OCI-LY1 (cell line): ENCODE data around the gene GRM3.

Source experiments
- H2AFZ ChIP-seq: fragments of 200-600 bp; sonication (generic), shearing (Covaris generic); 2 replicates; pipeline ENCODE4 v1.6.0; 2014; ENCODE audit warnings: antibody characterized with exemption, mild to moderate bottlenecking, low read length
- H3F3A ChIP-seq: fragments of 200-600 bp; sonication (generic), shearing (Covaris generic); 2 replicates; pipeline ENCODE4 v1.6.0; 2014; ENCODE audit warnings: mild to moderate bottlenecking, antibody characterized with exemption, low read length, moderate library complexity; ENCODE audit not compliant: insufficient read depth
- H3K27ac ChIP-seq: fragments of 200-600 bp; sonication (generic); 2 replicates; pipeline ENCODE4 v1.5.1; 2014; ENCODE audit warnings: low read length, mixed run types, mild to moderate bottlenecking, low read depth; ENCODE audit not compliant: poor library complexity, severe bottlenecking
- H3K27me3 ChIP-seq: fragments of 200-600 bp; sonication (generic); 2 replicates; pipeline ENCODE4 v1.6.0; 2014; ENCODE audit warnings: antibody characterized with exemption, mild to moderate bottlenecking, low read length, moderate library complexity; ENCODE audit not compliant: insufficient read depth
- H3K36me3 ChIP-seq: fragments of 200-600 bp; sonication (generic); 2 replicates; pipeline ENCODE4 v1.6.1; 2014; ENCODE audit warnings: mild to moderate bottlenecking, antibody characterized with exemption, low read length, moderate library complexity, mixed read lengths; ENCODE audit not compliant: insufficient read depth
- H3K4me1 ChIP-seq: fragments of 200-600 bp; sonication (generic); 2 replicates; pipeline ENCODE4 v1.5.1; 2014; ENCODE audit warnings: mild to moderate bottlenecking, low read length, moderate library complexity; ENCODE audit not compliant: insufficient read depth, severe bottlenecking
- H3K4me2 ChIP-seq: fragments of 200-600 bp; sonication (generic), shearing (Covaris generic); 2 replicates; pipeline ENCODE4 v1.6.1; 2014; ENCODE audit warnings: low read length
- H3K4me3 ChIP-seq: fragments of 200-600 bp; sonication (generic); 2 replicates; pipeline ENCODE4 v1.5.1; 2014; ENCODE audit warnings: low read length, low read depth, mild to moderate bottlenecking, mixed read lengths; ENCODE audit not compliant: poor library complexity, severe bottlenecking
- H3K79me2 ChIP-seq: fragments of 200-600 bp; shearing (Covaris generic); 2 replicates; pipeline ENCODE4 v1.6.1; 2016; ENCODE audit warnings: mixed run types, low read length, mixed read lengths; ENCODE audit not compliant: insufficient read depth
- H3K9ac ChIP-seq: fragments of 200-600 bp; sonication (generic), shearing (Covaris generic); 2 replicates; pipeline ENCODE4 v1.6.1; 2014; ENCODE audit warnings: mild to moderate bottlenecking, low read length, mixed read lengths
- H3K9me2 ChIP-seq: fragments of 200-600 bp; sonication (generic), shearing (Covaris generic); 2 replicates; pipeline ENCODE4 v1.6.1; 2014; ENCODE audit warnings: low read depth, mild to moderate bottlenecking, low read length, mixed read lengths
- H3K9me3 ChIP-seq: fragments of 200-600 bp; shearing (Covaris generic); 2 replicates; pipeline ENCODE4 v1.6.1; 2014; ENCODE audit warnings: low read length, mixed read lengths
- H4K20me1 ChIP-seq: fragments of 200-600 bp; sonication (generic), shearing (Covaris generic); 2 replicates; pipeline ENCODE4 v1.6.0; 2016; ENCODE audit warnings: mild to moderate bottlenecking, low read length; ENCODE audit not compliant: insufficient read depth
- EZH2 ChIP-seq: fragments of 200-600 bp; sonication (generic), shearing (Covaris generic); IDR thresholded peaks from 2 replicates; pipeline ENCODE4 v1.8.0; 2017; ENCODE audit warnings: borderline replicate concordance, mixed run types, mild to moderate bottlenecking, antibody characterized with exemption, low read length, moderate library complexity, mixed read lengths
- TF ChIP-seq, protein P1 (sequence below): fragments of 200-600 bp; sonication (generic), shearing (Covaris generic); IDR thresholded peaks from 2 replicates; pipeline ENCODE4 v1.5.1; 2017; ENCODE audit warnings: mild to moderate bottlenecking, antibody characterized with exemption, low read length, moderate library complexity, mixed read lengths

The GRM3 gene

DNA sequence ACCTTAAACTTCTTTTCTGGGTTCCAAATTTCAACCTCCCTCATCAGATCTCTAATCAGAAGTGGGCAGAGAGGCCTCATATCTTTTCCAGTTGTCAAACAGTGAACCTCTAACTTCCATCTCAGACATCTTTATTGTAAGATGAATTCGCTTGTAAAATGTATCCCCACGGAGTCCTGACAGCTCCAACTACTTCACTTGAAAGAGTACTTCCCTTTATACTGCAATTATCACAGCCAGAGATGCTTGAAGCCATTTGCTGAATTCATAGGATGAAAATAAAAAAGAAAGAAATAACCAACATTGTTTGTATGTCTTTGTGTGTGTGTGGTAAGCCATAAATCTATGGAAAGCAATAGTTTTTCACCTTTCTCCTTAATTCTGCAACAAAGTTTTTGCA is 175.2 kb downstream of the GRM3 start:
- no peak overlapping the region for H3K4me2 ChIP-seq
- H3K27me3 ChIP-seq, result no peaks in the 10 kb centered on the region
- H3K9me3 ChIP-seq, result no peaks in the 10 kb centered on the region
- no peaks in the 10 kb centered on the region for H3K36me3 ChIP-seq
- no peaks in the 10 kb centered on the region for H3F3A ChIP-seq
- no peak overlapping the region for H3K27ac ChIP-seq
- H3K9ac ChIP-seq, result no peak overlapping the region
- H3K79me2 ChIP-seq, result no peaks in the 10 kb centered on the region
- TF ChIP-seq, protein P1, sequence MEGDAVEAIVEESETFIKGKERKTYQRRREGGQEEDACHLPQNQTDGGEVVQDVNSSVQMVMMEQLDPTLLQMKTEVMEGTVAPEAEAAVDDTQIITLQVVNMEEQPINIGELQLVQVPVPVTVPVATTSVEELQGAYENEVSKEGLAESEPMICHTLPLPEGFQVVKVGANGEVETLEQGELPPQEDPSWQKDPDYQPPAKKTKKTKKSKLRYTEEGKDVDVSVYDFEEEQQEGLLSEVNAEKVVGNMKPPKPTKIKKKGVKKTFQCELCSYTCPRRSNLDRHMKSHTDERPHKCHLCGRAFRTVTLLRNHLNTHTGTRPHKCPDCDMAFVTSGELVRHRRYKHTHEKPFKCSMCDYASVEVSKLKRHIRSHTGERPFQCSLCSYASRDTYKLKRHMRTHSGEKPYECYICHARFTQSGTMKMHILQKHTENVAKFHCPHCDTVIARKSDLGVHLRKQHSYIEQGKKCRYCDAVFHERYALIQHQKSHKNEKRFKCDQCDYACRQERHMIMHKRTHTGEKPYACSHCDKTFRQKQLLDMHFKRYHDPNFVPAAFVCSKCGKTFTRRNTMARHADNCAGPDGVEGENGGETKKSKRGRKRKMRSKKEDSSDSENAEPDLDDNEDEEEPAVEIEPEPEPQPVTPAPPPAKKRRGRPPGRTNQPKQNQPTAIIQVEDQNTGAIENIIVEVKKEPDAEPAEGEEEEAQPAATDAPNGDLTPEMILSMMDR, result no peak
- no peak for TF ChIP-seq EZH2
- H2AFZ ChIP-seq, result no peak overlapping the region
- no peaks in the 10 kb centered on the region for H4K20me1 ChIP-seq
- H3K4me3 ChIP-seq, result no peak overlapping the region
- H3K4me1 ChIP-seq, result no peaks in the 10 kb centered on the region
- H3K9me2 ChIP-seq, result no peaks in the 10 kb centered on the region

DNA sequence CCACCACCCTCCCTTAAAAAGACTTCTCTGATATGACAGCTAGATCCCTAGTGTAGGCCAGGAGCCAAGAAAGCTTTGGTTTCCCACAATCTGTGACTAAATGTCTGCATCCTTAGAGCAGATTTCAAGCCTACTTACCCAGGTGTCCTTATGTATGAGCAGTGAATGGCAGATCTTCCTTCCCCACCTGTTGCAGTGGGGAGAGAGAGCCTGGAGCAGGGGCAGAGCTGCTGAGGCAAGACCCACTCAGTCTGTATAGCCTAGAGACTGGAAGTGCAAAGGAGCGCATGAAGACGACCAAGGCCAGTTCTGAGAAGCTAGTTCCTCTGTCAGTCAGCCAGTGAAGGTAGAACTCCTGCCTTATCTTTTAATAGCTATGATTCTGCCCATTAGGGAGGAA is 180.1 kb downstream of the GRM3 start:
- TF ChIP-seq EZH2, result no peak
- TF ChIP-seq, protein P1, result no peak
- Histone ChIP-seq H3K27me3 (no peaks in the 10 kb centered on the region), H4K20me1 (no peaks in the 10 kb centered on the region), H3K79me2 (no peaks in the 10 kb centered on the region), H3K36me3 (no peaks in the 10 kb centered on the region), H3F3A (no peaks in the 10 kb centered on the region), H3K9ac (no peak overlapping the region), H3K9me3 (no peaks in the 10 kb centered on the region), H2AFZ (no peak overlapping the region), H3K4me2 (no peak overlapping the region), H3K4me3 (no peak overlapping the region), H3K27ac (no peak overlapping the region), H3K9me2 (no peaks in the 10 kb centered on the region), H3K4me1 (no peaks in the 10 kb centered on the region)

DNA sequence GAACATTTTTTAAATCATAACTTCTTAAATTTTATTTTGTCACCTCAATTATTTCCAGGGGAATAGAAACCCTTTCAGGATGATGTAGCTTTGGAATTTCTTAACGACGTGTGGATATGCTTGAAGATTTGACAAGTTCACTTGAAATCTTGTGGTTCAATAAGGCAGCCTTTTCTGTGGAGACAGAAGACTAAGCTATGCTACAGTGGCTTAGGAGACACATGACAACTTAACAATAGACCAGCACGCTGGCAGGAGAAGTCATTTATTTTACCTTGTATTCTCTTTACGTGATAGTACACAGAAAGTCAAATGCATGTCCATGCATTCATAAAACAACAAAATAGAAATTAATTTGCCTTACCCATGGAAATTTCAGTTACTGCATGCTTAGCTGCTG is 181.6 kb downstream of the GRM3 start:
- H3K9me2 ChIP-seq, result no peaks in the 10 kb centered on the region
- H2AFZ ChIP-seq, result no peak overlapping the region
- TF ChIP-seq, protein P1, result no peak
- TF ChIP-seq EZH2, result no peak
- H3K36me3 ChIP-seq, result no peaks in the 10 kb centered on the region
- H3K4me1 ChIP-seq, result no peaks in the 10 kb centered on the region
- no peaks in the 10 kb centered on the region for H3K79me2 ChIP-seq
- no peak overlapping the region for H3K27ac ChIP-seq
- H3K4me3 ChIP-seq, result no peak overlapping the region
- H3K4me2 ChIP-seq, result no peak overlapping the region
- H3K27me3 ChIP-seq, result no peaks in the 10 kb centered on the region
- H3F3A ChIP-seq, result no peaks in the 10 kb centered on the region
- no peaks in the 10 kb centered on the region for H4K20me1 ChIP-seq
- H3K9ac ChIP-seq, result no peak overlapping the region
- H3K9me3 ChIP-seq, result no peaks in the 10 kb centered on the region
